OCI-LY3 (cell line): Measurements from ENCODE around the gene SCGB2B2.

Source experiments
- H2AFZ ChIP-seq: fragments of 200-600, 300-600 bp; shearing (Covaris generic); 2 replicates; pipeline ENCODE4 v1.6.0; 2014; ENCODE audit warnings: antibody characterized with exemption, low read depth, low read length
- H3K27ac ChIP-seq: fragments of 200-600, 300-600 bp; sonication (generic); 2 replicates; pipeline ENCODE4 v1.5.1; 2014; ENCODE audit warnings: mild to moderate bottlenecking, low read length, moderate library complexity, mixed read lengths
- H3K27me3 ChIP-seq: fragments of 200-600, 300-600 bp; sonication (generic); 2 replicates; pipeline ENCODE4 v1.6.1; 2014; ENCODE audit warnings: low read depth, low read length, mixed read lengths
- H3K36me3 ChIP-seq: fragments of 200-600, 300-600 bp; sonication (generic); replicated peaks from 2 replicates; pipeline ENCODE3; 2014; ENCODE audit warnings: low read depth, low read length, mixed read lengths
- H3K4me1 ChIP-seq: fragments of 300-600, 200-600 bp; sonication (generic); 2 replicates; pipeline ENCODE4 v1.6.1; 2014; ENCODE audit warnings: low read length, mixed read lengths
- H3K4me2 ChIP-seq: fragments of 200-600, 300-600 bp; sonication (generic); 2 replicates; pipeline ENCODE4 v1.6.1; 2014; ENCODE audit warnings: low read length, mixed read lengths
- H3K4me3 ChIP-seq: fragments of 300-600, 200-600 bp; sonication (generic); 2 replicates; pipeline ENCODE4 v1.5.1; 2014; ENCODE audit warnings: antibody characterized with exemption, mild to moderate bottlenecking, low read length, moderate library complexity
- H3K79me2 ChIP-seq: fragments of 300-600, 200-600 bp; shearing (Covaris generic); 2 replicates; pipeline ENCODE4 v1.6.1; 2014; ENCODE audit warnings: mild to moderate bottlenecking, low read length, mixed read lengths
- H3K9ac ChIP-seq: fragments of 300-600, 200-600 bp; shearing (Covaris generic); 2 replicates; pipeline ENCODE4 v1.6.0; 2014; ENCODE audit warnings: mild to moderate bottlenecking, low read length, moderate library complexity
- H3K9me3 ChIP-seq: fragments of 200-600, 300-600 bp; shearing (Covaris generic); 2 replicates; pipeline ENCODE4 v1.6.1; 2014; ENCODE audit warnings: low read length, mixed read lengths; ENCODE audit not compliant: insufficient read depth
- H4K20me1 ChIP-seq: fragments of 200-600, 300-600 bp; sonication (generic); 2 replicates; pipeline ENCODE4 v1.6.1; 2016; ENCODE audit warnings: low read length, mixed read lengths; ENCODE audit not compliant: insufficient read depth
- EZH2phosphoT487 ChIP-seq: fragments of 200-600 bp; shearing (Covaris generic); IDR thresholded peaks from 2 replicates; pipeline ENCODE4 v1.6.1; 2018; ENCODE audit warnings: antibody characterized with exemption, mixed run types, low read depth
- TF ChIP-seq, protein P1 (sequence below): fragments of 200-600, 300-600 bp; sonication (generic); IDR thresholded peaks from 2 replicates; pipeline ENCODE4 v1.5.1; 2014; ENCODE audit warnings: antibody characterized with exemption, low read length, low read depth

The SCGB2B2 gene

DNA sequence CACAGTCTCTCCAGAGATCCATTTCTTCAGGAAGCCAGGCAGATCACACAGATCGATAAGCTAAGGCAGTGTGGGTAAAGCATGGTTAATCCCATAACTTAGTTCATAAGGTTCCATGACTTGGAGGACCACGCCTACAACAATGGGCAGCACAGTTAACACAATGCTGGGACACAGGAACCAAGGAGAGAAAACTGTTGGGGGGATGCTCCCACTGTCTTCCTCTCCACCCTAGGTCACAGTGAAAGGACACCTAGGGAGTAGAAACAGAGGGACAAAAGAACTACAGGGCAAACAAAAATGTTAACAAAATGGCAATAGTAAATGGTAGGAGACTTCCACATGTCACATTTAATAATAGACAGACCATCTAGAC, 36.3 kb upstream of the SCGB2B2 start:
- Histone ChIP-seq H3K9ac (no peak overlapping the region), H3K79me2 (no peaks in the 10 kb centered on the region), H3K4me3 (no peak overlapping the region), H3K36me3 (no peaks in the 10 kb centered on the region), H4K20me1 (no peaks in the 10 kb centered on the region), H3K4me2 (no peak overlapping the region), H3K4me1 (peaks cover 4% of the 10 kb centered on the region; the same call in 1 of the 2 replicates), H2AFZ (no peak overlapping the region), H3K27me3 (peaks cover 22% of the 10 kb centered on the region), H3K27ac (no peak overlapping the region), H3K9me3 (no peaks in the 10 kb centered on the region)
- TF ChIP-seq, protein P1, sequence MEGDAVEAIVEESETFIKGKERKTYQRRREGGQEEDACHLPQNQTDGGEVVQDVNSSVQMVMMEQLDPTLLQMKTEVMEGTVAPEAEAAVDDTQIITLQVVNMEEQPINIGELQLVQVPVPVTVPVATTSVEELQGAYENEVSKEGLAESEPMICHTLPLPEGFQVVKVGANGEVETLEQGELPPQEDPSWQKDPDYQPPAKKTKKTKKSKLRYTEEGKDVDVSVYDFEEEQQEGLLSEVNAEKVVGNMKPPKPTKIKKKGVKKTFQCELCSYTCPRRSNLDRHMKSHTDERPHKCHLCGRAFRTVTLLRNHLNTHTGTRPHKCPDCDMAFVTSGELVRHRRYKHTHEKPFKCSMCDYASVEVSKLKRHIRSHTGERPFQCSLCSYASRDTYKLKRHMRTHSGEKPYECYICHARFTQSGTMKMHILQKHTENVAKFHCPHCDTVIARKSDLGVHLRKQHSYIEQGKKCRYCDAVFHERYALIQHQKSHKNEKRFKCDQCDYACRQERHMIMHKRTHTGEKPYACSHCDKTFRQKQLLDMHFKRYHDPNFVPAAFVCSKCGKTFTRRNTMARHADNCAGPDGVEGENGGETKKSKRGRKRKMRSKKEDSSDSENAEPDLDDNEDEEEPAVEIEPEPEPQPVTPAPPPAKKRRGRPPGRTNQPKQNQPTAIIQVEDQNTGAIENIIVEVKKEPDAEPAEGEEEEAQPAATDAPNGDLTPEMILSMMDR, result no peak
- no peak for TF ChIP-seq EZH2phosphoT487

- Histone ChIP-seq H3K9ac (no peak overlapping the region), H3K36me3 (no peaks in the 10 kb centered on the region), H3K4me3 (no peak overlapping the region), H3K9me3 (no peaks in the 10 kb centered on the region), H2AFZ (peak overlapping the region; percentile 83), H3K4me1 (peaks cover 4% of the 10 kb centered on the region; the same call in 1 of the 2 replicates), H3K4me2 (peak overlapping the region; percentile 27; the same call in 1 of the 2 replicates), H3K27ac (no peak overlapping the region), H3K27me3 (peaks cover 22% of the 10 kb centered on the region), H3K79me2 (no peaks in the 10 kb centered on the region), H4K20me1 (no peaks in the 10 kb centered on the region)
- TF ChIP-seq, protein P1, result peak; percentile 88
- TF ChIP-seq EZH2phosphoT487, result no peak
These were observed 35.7 kb upstream of the SCGB2B2 start for GRCh38 chr19:34712395-34713261.

GRCh38 chr19:34711890-34712289, 34.9 kb upstream of the SCGB2B2 start:
- H3K4me3 ChIP-seq, result no peak overlapping the region
- no peak overlapping the region for H3K9ac ChIP-seq
- H3K36me3 ChIP-seq, result no peaks in the 10 kb centered on the region
- peaks cover 22% of the 10 kb centered on the region for H3K27me3 ChIP-seq
- peaks cover 4% of the 10 kb centered on the region; the same call in 1 of the 2 replicates for H3K4me1 ChIP-seq
- H3K9me3 ChIP-seq, result no peaks in the 10 kb centered on the region
- TF ChIP-seq EZH2phosphoT487, result no peak
- TF ChIP-seq, protein P1, result no peak
- no peaks in the 10 kb centered on the region for H3K79me2 ChIP-seq
- no peak overlapping the region for H3K4me2 ChIP-seq
- no peak overlapping the region for H2AFZ ChIP-seq
- H3K27ac ChIP-seq, result no peak overlapping the region
- H4K20me1 ChIP-seq, result no peaks in the 10 kb centered on the region

GRCh38 chr19:34707661-34708060, 30.7 kb upstream of the SCGB2B2 start:
- Histone ChIP-seq H3K4me1 (peaks cover 4% of the 10 kb centered on the region; the same call in 1 of the 2 replicates), H3K27me3 (no peaks in the 10 kb centered on the region; the same call in 1 of the 2 replicates), H3K79me2 (no peaks in the 10 kb centered on the region), H3K9ac (no peak overlapping the region), H2AFZ (no peak overlapping the region), H4K20me1 (no peaks in the 10 kb centered on the region), H3K9me3 (no peaks in the 10 kb centered on the region), H3K4me2 (no peak overlapping the region), H3K36me3 (no peaks in the 10 kb centered on the region), H3K27ac (no peak overlapping the region), H3K4me3 (no peak overlapping the region)
- TF ChIP-seq EZH2phosphoT487, result no peak
- TF ChIP-seq, protein P1, result no peak
